Fibroblast of skin of abdomen (primary cell): ENCODE measurements around the gene TAF11.
"Not testable (repeated sequence)": the region's sequence is repeated elsewhere in the genome, so short reads cannot be mapped to it uniquely, and the experiment has no call there.

Source experiments
- DNase-seq: peaks from one replicate; pipeline ENCODE4 v3.0.0-alpha.2; 2013

The TAF11 gene

GRCh38 chr6:34904990-34905613, 17.3 kb upstream of the TAF11 start:
- DNase-seq: no peak

GRCh38 chr6:34901930-34902329, 14.1 kb upstream of the TAF11 start:
- DNase-seq: peak; percentile 33

GRCh38 chr6:34900321-34901031, 12.6 kb upstream of the TAF11 start:
- peak; percentile 2 for DNase-seq

GRCh38 chr6:34899748-34900147, 11.9 kb upstream of the TAF11 start:
- DNase-seq: not testable (repeated sequence)

- no peak for DNase-seq
Observed at GRCh38 chr6:34897716-34898115, 9.9 kb upstream of the TAF11 start.

GRCh38 chr6:34897130-34897529, 9.3 kb upstream of the TAF11 start:
- no peak for DNase-seq

GRCh38 chr6:34894693-34895092, 6.9 kb upstream of the TAF11 start:
- DNase-seq: no peak

- no peak for DNase-seq
Observed at GRCh38 chr6:34891296-34891695, 3.5 kb upstream of the TAF11 start.

- no peak for DNase-seq
Observed at GRCh38 chr6:34890533-34890925, 2.7 kb upstream of the TAF11 start.

- peak; percentile 48 for DNase-seq
Observed at GRCh38 chr6:34888874-34889555, 1.2 kb upstream of the TAF11 start, which contains the start of gene ANKS1A. Gene ANKS1A, plus strand, starts transcription at chr6:34889255. Its CDS starts 148 bp downstream, at chr6:34889403.

- DNase-seq: no peak
Observed at GRCh38 chr6:34888514-34888856, 643 bp upstream of the TAF11 start.

GRCh38 chr6:34885837-34886236, 2.0 kb downstream of the TAF11 start:
- DNase-seq: not testable (repeated sequence)

- no peak for DNase-seq
Observed at GRCh38 chr6:34884996-34885395, 2.8 kb downstream of the TAF11 start.

- not testable (repeated sequence) for DNase-seq
Observed at GRCh38 chr6:34884073-34884472, 3.8 kb downstream of the TAF11 start.

- DNase-seq: no peak
Observed at GRCh38 chr6:34877869-34878485, 9.9 kb downstream of the TAF11 start.

- no peak for DNase-seq
Observed at GRCh38 chr6:34877259-34877658, 10.6 kb downstream of the TAF11 start.

GRCh38 chr6:34876472-34876871, 11.4 kb downstream of the TAF11 start:
- no peak for DNase-seq

GRCh38 chr6:34875292-34876213, 12.3 kb downstream of the TAF11 start:
- no peak for DNase-seq

- no peak for DNase-seq
Observed at GRCh38 chr6:34872332-34872731, 15.5 kb downstream of the TAF11 start.

GRCh38 chr6:34871853-34872252, 16.0 kb downstream of the TAF11 start:
- no peak for DNase-seq

- no peak for DNase-seq
Observed at GRCh38 chr6:34867484-34867883, 20.4 kb downstream of the TAF11 start.

GRCh38 chr6:34866509-34866908, 21.3 kb downstream of the TAF11 start:
- no peak for DNase-seq
